ENCODE measurements around the gene WRAP73.
"Not testable (repeated sequence)": the region's sequence is repeated elsewhere in the genome, so short reads cannot be mapped to it uniquely, and the experiment has no call there.

WRAP73 gene

DNA sequence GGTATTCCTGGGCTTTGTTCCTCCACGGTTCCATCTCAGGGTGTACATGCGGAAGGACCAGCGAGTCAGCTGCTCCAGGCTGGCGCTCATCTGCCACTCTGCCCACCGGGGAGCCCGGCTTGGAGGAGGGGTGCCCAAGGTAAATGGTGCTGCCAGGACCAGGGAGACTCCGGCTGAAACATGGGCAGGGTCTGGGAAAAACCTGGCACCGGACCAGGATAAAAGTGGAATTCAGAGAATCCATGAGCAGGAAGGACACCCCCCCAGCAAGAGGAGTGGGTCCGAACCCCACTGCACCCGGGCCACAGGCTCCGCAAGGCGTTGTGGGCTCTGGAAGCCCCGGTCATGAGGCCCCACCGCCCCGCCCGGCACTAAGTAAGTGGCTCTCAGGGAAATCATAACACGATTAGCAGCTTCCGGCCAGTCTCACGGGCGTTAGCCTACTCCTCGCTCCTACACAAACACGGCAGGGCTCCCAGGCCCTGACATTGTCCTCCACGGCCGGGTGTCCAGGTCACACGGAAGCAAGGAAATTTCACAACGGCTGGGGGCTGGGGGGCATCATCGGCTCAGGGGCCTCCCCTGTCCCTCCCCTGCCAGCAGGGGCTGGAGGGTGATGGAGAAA is 59.7 kb downstream of the WRAP73 start:
- no peaks in the 10 kb centered on the region for H3K27me3 ChIP-seq
- TF ChIP-seq, protein P1, sequence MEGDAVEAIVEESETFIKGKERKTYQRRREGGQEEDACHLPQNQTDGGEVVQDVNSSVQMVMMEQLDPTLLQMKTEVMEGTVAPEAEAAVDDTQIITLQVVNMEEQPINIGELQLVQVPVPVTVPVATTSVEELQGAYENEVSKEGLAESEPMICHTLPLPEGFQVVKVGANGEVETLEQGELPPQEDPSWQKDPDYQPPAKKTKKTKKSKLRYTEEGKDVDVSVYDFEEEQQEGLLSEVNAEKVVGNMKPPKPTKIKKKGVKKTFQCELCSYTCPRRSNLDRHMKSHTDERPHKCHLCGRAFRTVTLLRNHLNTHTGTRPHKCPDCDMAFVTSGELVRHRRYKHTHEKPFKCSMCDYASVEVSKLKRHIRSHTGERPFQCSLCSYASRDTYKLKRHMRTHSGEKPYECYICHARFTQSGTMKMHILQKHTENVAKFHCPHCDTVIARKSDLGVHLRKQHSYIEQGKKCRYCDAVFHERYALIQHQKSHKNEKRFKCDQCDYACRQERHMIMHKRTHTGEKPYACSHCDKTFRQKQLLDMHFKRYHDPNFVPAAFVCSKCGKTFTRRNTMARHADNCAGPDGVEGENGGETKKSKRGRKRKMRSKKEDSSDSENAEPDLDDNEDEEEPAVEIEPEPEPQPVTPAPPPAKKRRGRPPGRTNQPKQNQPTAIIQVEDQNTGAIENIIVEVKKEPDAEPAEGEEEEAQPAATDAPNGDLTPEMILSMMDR (IDR thresholded peaks at IDR 0.05) = no peak
- H3K9me3 ChIP-seq = no peaks in the 10 kb centered on the region
- no peak overlapping the region for H3K4me3 ChIP-seq (ENCODE audit: low read depth in 1 of 2, low read length in 1 of 2)
- no peaks in the 10 kb centered on the region for H3K36me3 ChIP-seq
- peaks cover 3 to 5% of the 10 kb centered on the region in 2 experiments for H3K4me1 ChIP-seq (ENCODE audit: control insufficient read depth in 1 of 2, insufficient read depth in 1 of 2, low read depth in 1 of 2, low read length in 1 of 2)
- H3K27ac ChIP-seq = no peak overlapping the region

DNA sequence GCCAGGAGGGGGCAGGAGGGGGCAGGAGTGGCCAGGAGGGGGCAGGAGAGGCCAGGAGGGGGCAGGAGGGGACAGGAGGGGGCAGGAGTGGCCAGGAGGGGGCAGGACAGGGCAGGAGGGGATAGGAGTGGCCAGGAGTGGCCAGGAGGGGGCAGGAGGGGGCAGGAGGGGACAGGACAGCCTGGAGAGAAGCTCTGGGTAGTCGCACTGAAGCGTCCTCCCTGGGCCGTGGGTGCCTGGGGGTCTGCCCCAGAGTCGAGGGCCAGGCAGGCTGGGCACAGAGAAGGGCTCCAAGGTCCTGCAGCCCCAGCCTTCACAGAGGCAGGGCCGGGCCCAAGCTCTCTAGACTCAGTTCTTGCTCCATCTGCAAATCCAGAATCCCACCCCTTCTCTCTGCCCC is 61.5 kb downstream of the WRAP73 start:
- Histone ChIP-seq H3K4me3 (ENCODE audit: low read depth in 1 of 2, low read length in 1 of 2) (no peak overlapping the region), H3K9me3 (no peaks in the 10 kb centered on the region), H3K36me3 (no peaks in the 10 kb centered on the region)

DNA sequence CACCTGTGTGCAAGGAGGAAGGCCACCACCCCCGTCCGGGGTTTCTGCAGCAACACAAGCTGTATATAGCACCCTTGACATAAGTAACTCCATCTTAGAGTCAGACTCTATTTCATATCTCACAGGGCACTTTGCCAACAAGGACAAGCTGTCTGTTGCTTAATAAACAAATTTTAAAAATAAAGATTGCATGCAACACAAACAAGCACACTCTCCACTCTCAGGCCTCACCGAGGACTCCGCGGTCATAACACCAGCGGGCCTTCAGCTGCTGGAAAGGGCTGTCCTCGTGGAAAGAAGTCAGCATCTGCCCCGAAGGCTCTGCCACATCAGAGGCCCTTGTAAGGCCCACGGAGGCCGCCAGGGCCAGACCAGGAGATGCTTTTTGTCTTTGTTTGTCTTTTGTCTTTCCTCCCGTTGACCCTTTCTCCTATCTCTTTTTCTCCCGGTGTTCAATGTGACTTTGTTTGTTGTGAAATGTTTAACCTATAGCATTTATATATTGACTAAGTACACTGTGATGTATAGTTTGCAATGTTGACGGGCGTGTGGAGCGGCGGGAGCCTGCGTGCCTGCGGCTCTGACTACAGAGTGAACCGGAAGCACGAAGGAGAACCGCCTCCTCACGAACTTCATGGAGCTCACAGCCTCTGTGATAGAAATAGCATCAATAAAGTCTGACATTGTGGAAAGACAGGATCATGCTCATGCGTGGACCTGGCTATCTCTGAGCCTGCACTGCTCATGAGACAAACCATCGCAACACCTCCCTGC is 62.7 kb downstream of the WRAP73 start:
- no peaks in the 10 kb centered on the region for H3K4me1 ChIP-seq (ENCODE audit: control insufficient read depth in 1 of 2, insufficient read depth in 1 of 2, low read depth in 1 of 2, low read length in 1 of 2)
- H3K27ac ChIP-seq = no peak overlapping the region
- H3K4me3 ChIP-seq (ENCODE audit: low read depth in 1 of 2, low read length in 1 of 2) = no peak overlapping the region
- H3K27me3 ChIP-seq = no peaks in the 10 kb centered on the region
- H3K36me3 ChIP-seq = no peaks in the 10 kb centered on the region
- H3K9me3 ChIP-seq = no peaks in the 10 kb centered on the region
- TF ChIP-seq, protein P1 (IDR thresholded peaks at IDR 0.05) = no peak

More for the DNA sequence above, 61.5 kb downstream of the WRAP73 start:
- H3K27ac ChIP-seq = no peak overlapping the region
- no peaks in the 10 kb centered on the region for H3K27me3 ChIP-seq
- no peaks in the 10 kb centered on the region for H3K4me1 ChIP-seq (ENCODE audit: control insufficient read depth in 1 of 2, insufficient read depth in 1 of 2, low read depth in 1 of 2, low read length in 1 of 2)
- TF ChIP-seq, protein P1 (IDR thresholded peaks at IDR 0.05) = no peak

DNA sequence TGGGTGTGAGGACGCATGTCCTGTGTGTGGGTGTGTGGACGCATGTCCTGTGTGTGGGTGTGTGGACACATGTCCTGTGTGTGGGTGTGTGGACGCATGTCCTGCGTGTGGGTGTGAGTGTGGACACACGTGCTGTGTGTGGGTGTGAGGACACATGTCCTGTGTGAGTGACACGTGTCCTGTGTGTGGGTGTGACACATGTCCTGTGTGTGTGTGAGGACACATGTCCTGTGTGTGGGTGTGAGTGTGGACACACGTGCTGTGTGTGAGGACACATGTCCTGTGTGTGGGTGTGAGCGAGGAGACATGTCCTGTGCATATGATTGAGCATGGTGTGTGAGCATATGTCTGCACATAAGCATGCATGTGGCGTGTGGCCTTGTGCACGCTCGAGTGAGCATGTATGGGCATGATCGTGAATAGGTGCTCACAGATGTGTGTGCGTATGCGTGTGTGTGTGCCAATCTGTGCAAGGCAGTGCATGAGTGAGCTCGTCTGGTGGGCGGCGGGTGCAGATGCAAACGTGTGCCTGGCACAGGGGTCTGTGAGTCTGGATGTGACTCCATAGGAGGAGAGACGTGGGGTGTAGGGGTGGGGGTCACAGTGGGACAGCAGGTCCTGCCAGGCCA is 63.8 kb downstream of the WRAP73 start:
- peaks cover 0 to 4% of the 10 kb centered on the region in 2 experiments for H3K4me1 ChIP-seq (ENCODE audit: control insufficient read depth in 1 of 2, insufficient read depth in 1 of 2, low read depth in 1 of 2, low read length in 1 of 2)
- H3K27ac ChIP-seq = no peak overlapping the region
- TF ChIP-seq, protein P1 (IDR thresholded peaks at IDR 0.05) = no peak
- H3K36me3 ChIP-seq = no peaks in the 10 kb centered on the region
- no peaks in the 10 kb centered on the region for H3K9me3 ChIP-seq
- H3K4me3 ChIP-seq (ENCODE audit: low read depth in 1 of 2, low read length in 1 of 2) = no peak overlapping the region
- no peaks in the 10 kb centered on the region for H3K27me3 ChIP-seq

DNA sequence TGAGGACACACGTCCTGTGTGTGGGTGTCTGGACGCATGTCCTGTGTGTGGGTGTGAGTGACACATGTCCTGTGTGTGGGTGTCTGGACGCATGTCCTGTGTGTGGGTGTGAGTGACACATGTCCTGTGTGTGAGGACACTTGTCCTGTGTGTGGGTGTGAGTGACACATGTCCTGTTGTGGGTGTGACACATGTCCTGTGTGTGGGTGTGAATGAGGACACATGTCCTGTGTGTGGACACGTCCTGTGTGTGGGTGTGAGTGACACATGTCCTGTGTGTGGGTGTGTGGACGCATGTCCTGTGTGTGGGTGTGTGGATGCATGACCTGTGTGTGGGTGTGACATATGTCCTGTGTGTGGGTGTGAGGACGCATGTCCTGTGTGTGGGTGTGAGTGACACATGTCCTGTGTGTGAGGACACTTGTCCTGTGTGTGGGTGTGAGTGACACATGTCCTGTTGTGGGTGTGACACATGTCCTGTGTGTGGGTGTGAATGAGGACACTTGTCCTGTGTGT is 64.5 kb downstream of the WRAP73 start:
- not testable (repeated sequence) for H3K27ac ChIP-seq; H3K4me1 ChIP-seq (ENCODE audit: control insufficient read depth in 1 of 2, insufficient read depth in 1 of 2, low read depth in 1 of 2, low read length in 1 of 2); H3K27me3 ChIP-seq; H3K36me3 ChIP-seq; H3K4me3 ChIP-seq (ENCODE audit: low read depth in 1 of 2, low read length in 1 of 2); H3K9me3 ChIP-seq

DNA sequence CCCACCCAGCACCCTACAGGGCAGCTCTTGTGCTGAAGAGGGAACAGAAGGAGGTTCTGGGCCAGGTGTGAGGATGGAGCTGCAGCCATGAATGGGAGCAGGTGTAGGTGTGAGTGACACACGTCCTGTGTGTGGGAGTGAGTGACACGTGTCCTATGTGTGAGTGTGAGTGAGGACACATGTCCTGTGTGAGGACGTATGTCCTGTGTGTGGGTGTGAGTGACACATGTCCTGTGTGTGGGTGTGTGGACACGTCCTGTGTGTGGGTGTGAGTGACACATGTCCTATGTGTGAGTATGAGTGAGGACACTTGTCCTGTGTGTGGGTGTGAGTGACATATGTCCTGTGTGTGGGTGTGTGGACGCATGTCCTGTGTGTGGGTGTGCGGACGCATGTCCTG is 65.0 kb downstream of the WRAP73 start:
- Histone ChIP-seq H3K27ac (no peak overlapping the region), H3K36me3 (no peaks in the 10 kb centered on the region), H3K4me1 (ENCODE audit: control insufficient read depth in 1 of 2, insufficient read depth in 1 of 2, low read depth in 1 of 2, low read length in 1 of 2) (peaks cover 0 to 4% of the 10 kb centered on the region in 2 experiments), H3K27me3 (no peaks in the 10 kb centered on the region), H3K9me3 (no peaks in the 10 kb centered on the region), H3K4me3 (ENCODE audit: low read depth in 1 of 2, low read length in 1 of 2) (no peak overlapping the region)
- TF ChIP-seq, protein P1 (IDR thresholded peaks at IDR 0.05) = no peak

DNA sequence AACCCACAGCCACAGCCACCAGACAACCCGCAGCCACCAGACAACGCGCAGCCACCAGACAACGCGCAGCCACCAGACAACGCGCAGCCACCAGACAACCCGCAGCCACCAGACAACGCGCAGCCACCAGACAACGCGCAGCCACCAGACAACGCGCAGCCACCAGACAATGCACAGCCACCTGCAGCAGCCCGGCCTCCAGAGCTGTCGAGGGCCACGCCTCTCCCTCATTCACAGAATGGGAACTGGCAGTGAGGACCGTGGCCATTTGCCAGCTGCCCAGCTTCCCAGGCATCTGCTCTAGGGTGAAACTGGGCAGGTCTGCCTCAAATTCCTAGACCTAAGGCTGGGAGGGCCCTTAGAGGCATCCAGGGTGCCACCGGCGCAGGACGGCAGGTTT is 66.2 kb downstream of the WRAP73 start:
- not testable (repeated sequence) for H3K27ac ChIP-seq; H3K9me3 ChIP-seq; H3K36me3 ChIP-seq; H3K27me3 ChIP-seq; H3K4me3 ChIP-seq (ENCODE audit: low read depth in 1 of 2, low read length in 1 of 2); H3K4me1 ChIP-seq (ENCODE audit: control insufficient read depth in 1 of 2, insufficient read depth in 1 of 2, low read depth in 1 of 2, low read length in 1 of 2)

Data from neutrophil (primary cell).